HuH-7.5 (cell line): ENCODE measurements around the gene KRTAP3-1.
"Not testable (repeated sequence)": the region's sequence is repeated elsewhere in the genome, so short reads cannot be mapped to it uniquely, and the experiment has no call there.

Source experiments
- DNase-seq: peaks from one replicate; pipeline ENCODE4 v3.0.0; 2011; ENCODE audit warnings: low spot score

KRTAP3-1 gene

GRCh38 chr17:41008811-41009210 lies at the start of gene KRTAP3-1:
KRTAP3-1 (minus strand) TSS chr17:41009128; CDS start chr17:41009074, 54 bp downstream.
- no peak for DNase-seq

DNA sequence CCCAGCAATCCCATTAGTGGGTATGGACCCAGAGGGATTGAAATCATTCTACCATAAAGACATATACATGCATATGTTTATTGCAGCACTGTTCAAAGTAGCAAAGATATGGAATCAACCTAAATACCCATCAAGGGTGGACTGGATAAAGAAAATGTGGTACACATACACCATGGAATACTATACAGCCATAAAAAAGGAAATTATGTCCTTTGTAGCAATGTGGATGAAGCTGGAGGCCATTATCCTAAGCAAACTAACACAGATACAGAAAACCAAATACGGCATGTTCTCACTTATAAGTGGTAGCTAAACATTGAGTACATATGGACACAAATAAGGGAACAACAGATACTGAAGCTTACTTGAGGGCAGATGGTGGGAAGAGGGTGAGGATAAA lies 48.6 kb upstream of the KRTAP3-1 start:
- DNase-seq: no peak

DNA sequence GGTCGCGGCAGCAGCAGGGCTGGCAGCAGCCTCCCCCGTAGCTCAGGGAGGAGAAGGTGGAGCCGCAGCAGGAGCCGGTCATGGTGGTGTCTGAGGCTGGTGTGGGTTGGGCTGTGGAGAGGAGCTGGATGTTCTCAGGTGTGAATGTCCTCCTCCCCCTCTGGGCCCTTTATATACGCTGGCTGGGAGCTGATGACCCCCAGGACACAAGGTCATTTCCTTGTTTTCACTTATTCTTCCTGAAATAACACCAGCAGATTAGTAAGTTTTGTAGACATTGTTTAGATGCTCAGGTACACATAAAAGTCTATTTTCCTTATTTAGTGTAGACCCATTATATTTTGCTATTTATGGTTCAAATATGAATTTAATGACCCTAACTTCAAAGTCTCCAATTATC lies 46.2 kb upstream of the KRTAP3-1 start, which contains the start of gene KRTAP2-2:
Gene KRTAP2-2, minus strand, starts transcription at position 101 of the 400 bp plus-strand sequence. Its CDS starts 19 bp downstream, at position 82.
- not testable (repeated sequence) for DNase-seq

GRCh38 chr17:41054556-41054955 lies 45.6 kb upstream of the KRTAP3-1 start:
- DNase-seq: not testable (repeated sequence)

- no peak for DNase-seq
These were observed 45.1 kb upstream of the KRTAP3-1 start for GRCh38 chr17:41054025-41054424.

GRCh38 chr17:41052566-41052965 lies 43.6 kb upstream of the KRTAP3-1 start:
- DNase-seq: no peak

DNA sequence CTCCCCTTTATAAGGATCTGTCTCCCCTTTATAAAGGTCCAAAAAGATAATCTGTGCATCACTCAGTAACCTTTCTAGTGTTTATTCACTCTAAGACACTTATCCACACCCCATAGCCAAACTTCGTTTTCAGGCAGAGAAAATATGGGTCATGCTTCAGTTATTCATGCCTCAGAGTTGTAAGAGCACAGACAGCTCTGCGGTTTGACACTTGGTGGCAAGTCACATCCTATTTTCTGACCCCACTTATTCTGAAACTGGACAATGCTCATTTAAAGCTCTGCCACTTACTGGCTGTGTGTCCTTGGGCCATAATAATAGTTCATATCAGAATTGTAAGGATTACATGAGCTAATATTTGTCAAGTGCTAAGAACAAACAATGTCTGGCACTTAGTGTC lies 40.2 kb upstream of the KRTAP3-1 start:
- no peak for DNase-seq

- DNase-seq: no peak
These were observed 39.5 kb upstream of the KRTAP3-1 start for GRCh38 chr17:41048441-41048840.

DNA sequence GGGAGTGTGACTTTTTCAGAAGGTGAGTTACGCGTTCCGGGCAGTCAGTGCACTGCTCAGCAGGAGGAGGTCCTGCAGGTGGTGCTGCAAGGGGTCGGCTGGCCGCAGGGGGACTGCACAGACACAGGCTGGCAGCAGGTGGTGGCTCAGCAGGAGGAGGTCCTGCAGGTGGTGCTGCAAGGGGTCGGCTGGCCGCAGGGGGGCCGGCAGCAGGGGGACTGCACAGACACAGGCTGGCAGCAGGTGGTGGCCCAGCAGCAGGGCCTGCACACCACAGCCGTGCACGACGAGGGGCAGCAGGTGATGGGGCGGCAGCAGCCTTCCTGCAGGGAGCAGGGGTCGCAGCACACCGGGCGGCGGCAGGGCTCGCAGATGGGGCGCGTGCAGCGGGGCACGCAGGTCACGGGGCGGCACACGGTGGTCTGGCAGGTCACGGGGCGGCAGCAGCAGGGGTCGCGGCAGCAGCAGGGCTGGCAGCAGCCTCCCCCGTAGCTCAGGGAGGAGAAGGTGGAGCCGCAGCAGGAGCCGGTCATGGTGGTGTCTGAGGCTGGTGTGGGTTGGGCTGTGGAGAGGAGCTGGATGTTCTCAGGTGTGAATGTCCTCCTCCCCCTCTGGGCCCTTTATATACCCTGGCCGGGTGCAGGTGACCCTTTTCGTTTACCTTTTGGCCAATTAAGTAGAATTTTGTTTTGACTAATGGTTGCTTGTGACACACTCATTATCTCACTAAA lies 38.0 kb upstream of the KRTAP3-1 start, which contains the start of gene KRTAP2-1:
Gene KRTAP2-1, minus strand, starts transcription at position 582 of the 731 bp plus-strand sequence. Its CDS starts 49 bp downstream, at position 533.
- DNase-seq: not testable (repeated sequence)

DNA sequence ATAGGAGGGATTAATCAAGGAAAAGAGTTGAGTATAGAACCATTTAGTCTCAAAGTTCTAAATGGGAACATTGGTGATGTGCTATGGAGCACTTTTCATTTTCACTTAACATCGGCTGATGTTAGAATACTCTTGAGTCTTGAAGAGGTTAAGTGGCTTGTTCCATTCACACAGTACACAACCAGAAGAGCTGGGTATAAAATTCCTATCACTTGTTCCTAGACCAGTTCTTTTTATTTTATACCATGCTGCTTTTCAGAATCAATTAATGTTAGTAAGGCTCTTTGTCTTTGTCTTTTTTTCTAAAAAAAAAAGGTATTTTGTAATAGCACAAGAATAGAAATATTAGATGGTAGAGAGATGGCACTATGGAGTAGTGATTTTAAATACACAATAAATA lies 34.0 kb upstream of the KRTAP3-1 start:
- no peak for DNase-seq

DNA sequence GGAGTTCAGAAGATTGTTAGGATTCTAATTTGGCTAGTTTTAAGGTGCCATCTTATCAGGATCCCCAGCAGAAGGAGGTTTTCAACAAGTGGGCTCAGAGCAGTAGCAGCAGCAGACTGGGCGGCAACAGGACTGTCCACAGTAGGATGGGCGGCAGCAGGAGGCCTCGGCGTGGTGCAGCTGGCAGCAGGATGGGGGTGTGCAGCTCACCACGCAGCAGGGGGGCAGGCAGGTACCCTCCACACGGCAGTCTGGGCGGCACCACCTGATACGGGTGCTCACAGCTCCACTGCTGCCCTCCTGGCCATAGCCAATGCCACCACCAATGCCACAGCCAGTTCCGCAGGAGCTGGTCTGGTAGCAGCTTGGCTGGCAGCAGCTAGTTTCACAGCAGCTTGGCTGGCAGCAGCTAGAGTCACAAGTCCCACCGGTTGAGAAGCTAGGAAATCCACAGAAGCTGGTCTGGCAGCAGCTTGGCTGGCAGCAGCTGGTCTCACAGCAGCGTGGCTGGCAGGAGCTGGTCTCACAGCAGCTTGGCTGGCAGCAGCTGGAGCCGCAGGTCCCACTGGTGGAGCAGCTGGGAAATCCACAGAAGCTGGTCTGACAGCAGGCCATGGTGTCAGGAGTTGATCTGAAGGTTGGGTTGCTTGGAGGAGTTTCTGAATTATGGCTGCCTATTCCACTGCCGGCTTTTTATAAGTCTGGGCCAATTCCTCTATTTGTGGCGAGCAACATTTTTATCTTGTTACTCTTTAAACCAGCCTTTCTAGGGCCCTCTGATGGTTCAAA lies 32.0 kb upstream of the KRTAP3-1 start, which contains the start of gene KRTAP1-1:
Gene KRTAP1-1, minus strand, starts transcription at position 668 of the 789 bp plus-strand sequence. Its CDS starts 53 bp downstream, at position 615.
- DNase-seq: not testable (repeated sequence)

DNA sequence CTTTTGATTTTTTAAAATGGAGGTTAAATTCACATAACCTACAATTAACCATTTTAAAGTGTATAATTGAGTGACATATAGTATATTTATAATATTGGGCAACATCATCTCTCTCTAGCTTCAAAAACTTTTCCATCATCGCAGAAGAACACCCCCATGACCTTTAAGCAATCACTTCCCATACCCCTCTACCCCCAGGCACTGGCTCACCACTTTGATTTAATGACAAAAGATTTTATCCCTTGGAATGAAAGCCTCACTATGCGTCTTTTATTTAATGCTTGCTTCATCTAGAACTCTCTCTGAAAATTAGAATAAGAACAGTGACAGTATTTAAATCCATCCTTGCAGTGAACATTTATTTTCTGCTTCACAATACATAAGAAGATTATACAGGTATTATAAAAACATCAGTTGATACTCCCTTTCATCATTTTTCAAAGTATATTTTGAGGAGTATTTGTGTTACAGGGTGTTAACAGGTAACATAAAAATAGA lies 29.0 kb upstream of the KRTAP3-1 start:
- no peak for DNase-seq

- DNase-seq: not testable (repeated sequence)
These were observed 25.5 kb upstream of the KRTAP3-1 start, which contains the start of gene KRTAP1-3 for GRCh38 chr17:41034346-41034935. KRTAP1-3 (minus strand) TSS chr17:41034874; CDS start chr17:41034821, 53 bp downstream.

DNA sequence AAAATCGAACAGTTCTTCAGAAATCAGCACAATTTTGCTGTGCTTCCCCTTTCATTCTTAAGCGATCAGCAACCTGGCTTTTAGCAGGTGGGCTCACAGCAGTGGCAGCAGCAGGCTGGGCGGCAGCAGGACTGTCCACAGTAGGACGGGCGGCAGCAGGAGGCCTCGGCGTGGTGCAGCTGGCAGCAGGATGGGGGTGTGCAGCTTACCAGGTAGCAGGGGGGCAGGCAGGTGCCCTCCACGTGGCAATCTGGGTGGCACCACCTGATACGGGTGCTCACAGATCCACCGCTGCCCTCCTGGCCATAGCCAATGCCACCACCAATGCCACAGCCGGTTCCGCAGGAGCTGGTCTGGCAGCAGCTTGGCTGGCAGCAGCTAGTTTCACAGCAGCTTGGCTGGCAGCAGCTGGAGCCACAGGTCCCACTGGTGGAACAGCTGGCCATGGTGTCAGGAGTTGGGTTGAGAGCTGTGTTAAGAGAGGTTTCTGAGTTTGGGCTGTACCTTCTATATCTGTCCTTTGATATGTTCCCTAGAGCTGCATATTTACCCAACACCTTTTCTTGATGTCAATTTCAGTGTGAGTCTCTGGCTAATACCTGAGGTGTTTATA lies 20.8 kb upstream of the KRTAP3-1 start, which contains the start of gene KRTAP1-4:
Gene KRTAP1-4, minus strand, starts transcription at position 563 of the 613 bp plus-strand sequence. Its CDS starts 117 bp downstream, at position 446.
- DNase-seq: no peak

DNA sequence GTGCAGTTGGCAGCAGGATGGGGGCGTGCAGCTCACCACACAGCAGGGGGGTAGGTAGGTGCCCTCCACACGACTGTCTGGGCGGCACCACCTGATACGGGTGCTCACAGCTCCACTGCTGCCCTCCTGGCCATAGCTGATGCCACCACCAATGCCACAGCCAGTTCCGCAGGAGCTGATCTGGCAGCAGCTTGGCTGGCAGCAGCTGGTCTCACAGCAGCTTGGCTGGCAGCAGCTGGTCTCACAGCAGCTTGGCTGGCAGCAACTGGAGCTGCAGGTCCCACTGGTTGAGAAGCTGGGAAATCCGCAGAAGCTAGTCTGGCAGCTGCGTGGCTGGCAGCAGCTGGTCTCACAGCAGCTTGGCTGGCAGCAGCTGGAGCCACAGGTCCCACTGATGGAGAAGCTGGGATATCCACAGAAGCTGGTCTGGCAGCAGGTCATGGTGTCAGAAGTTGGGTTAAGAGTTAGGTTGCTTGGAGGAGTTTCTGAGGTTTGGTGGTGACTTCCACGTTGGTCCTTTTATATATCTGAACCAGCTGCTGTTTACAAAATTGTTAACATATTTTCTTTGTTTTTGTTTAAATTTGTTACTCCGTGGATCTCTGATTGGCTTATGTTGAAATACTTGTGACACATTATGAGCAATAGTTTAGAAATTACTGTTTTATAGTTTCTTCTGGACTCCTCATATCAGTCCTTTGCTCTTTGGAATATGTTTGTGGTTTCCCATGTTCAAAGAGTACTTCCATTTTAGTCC lies 18.0 kb upstream of the KRTAP3-1 start, which contains the start of gene KRTAP1-5:
Gene KRTAP1-5, minus strand, starts transcription at position 494 of the 757 bp plus-strand sequence. Its CDS starts 53 bp downstream, at position 441.
- no peak for DNase-seq

- DNase-seq: no peak
These were observed 15.8 kb upstream of the KRTAP3-1 start for GRCh38 chr17:41024697-41025096.

- DNase-seq: no peak
These were observed 11.4 kb upstream of the KRTAP3-1 start for GRCh38 chr17:41020336-41020735.

- no peak for DNase-seq
These were observed 10.5 kb upstream of the KRTAP3-1 start for GRCh38 chr17:41019415-41019814.

GRCh38 chr17:41018541-41018940 lies 9.6 kb upstream of the KRTAP3-1 start:
- DNase-seq: no peak

GRCh38 chr17:41016578-41017215 lies 7.8 kb upstream of the KRTAP3-1 start:
- no peak for DNase-seq
